IPS DF 6.9 (cell line): ENCODE results near the gene PANX1.

ENCODE experiments used
- DNase-seq: peaks from one replicate; pipeline ENCODE4 v3.0.0-alpha.2; 2013; ENCODE audit warnings: low read depth, low spot score
- H3K27ac ChIP-seq: one replicate; pipeline ENCODE4 v1.5.1; 2013; ENCODE audit warnings: low read length, control low read depth
- H3K27me3 ChIP-seq: 2 replicates; pipeline ENCODE4 v1.6.1; 2013; ENCODE audit warnings: mild to moderate bottlenecking, low read length; ENCODE audit not compliant: control insufficient read depth, insufficient read depth
- H3K36me3 ChIP-seq: 2 replicates; pipeline ENCODE4 v1.6.1; 2013; ENCODE audit warnings: low read length; ENCODE audit not compliant: control insufficient read depth, insufficient read depth
- H3K4me1 ChIP-seq: 2 replicates; pipeline ENCODE4 v1.6.1; 2013; ENCODE audit warnings: low read length; ENCODE audit not compliant: control insufficient read depth, insufficient read depth
- H3K4me3 ChIP-seq: 2 replicates; pipeline ENCODE4 v1.5.1; 2013; ENCODE audit warnings: mild to moderate bottlenecking, low read length
- H3K9me3 ChIP-seq: 2 replicates; pipeline ENCODE4 v1.6.1; 2013; ENCODE audit warnings: low read length, inconsistent platforms; ENCODE audit not compliant: control insufficient read depth, insufficient read depth
- WGBS: extraction: QIAGEN DNeasy Blood & Tissue Kit; methylation state at CpG from one replicate; pipeline ENCODE4 v1.1.7; 2013; ENCODE audit warnings: mixed read lengths, missing lambda C conversion rate; ENCODE audit not compliant: insufficient read length, insufficient coverage; 5-methylcytosine and 5-hydroxymethylcytosine counted together

PANX1 gene

GRCh38 chr11:94169516-94169915 lies 40.9 kb downstream of the PANX1 start:
- Histone ChIP-seq H3K27me3 (no peaks in the 10 kb centered on the region), H3K36me3 (no peaks in the 10 kb centered on the region), H3K4me3 (no peak overlapping the region), H3K9me3 (no peaks in the 10 kb centered on the region), H3K4me1 (peaks cover 3% of the 10 kb centered on the region; the same call in 1 of the 2 replicates), H3K27ac (no peak overlapping the region)
- no peak for DNase-seq
- no CpG with 5 or more reads among the region's 4 CpGs for WGBS

- Histone ChIP-seq H3K36me3 (no peaks in the 10 kb centered on the region), H3K4me1 (peaks cover 3% of the 10 kb centered on the region; the same call in 1 of the 2 replicates), H3K27me3 (no peaks in the 10 kb centered on the region), H3K9me3 (no peaks in the 10 kb centered on the region), H3K4me3 (no peak overlapping the region), H3K27ac (no peak overlapping the region)
- DNase-seq: no peak
- no CpG with 5 or more reads among the region's 8 CpGs for WGBS
Observed at GRCh38 chr11:94169930-94170545, 41.4 kb downstream of the PANX1 start.

GRCh38 chr11:94170953-94171352 lies 42.3 kb downstream of the PANX1 start:
- Histone ChIP-seq H3K36me3 (no peaks in the 10 kb centered on the region), H3K27ac (no peak overlapping the region), H3K4me3 (no peak overlapping the region), H3K9me3 (no peaks in the 10 kb centered on the region), H3K4me1 (peaks cover 3% of the 10 kb centered on the region; the same call in 1 of the 2 replicates), H3K27me3 (no peaks in the 10 kb centered on the region)
- DNase-seq: no peak

- no peak overlapping the region for H3K4me3 ChIP-seq
- H3K27ac ChIP-seq: no peak overlapping the region
- no peaks in the 10 kb centered on the region for H3K36me3 ChIP-seq
- H3K4me1 ChIP-seq: peaks cover 1% of the 10 kb centered on the region; the same call in 1 of the 2 replicates
- peak; percentile 54 for DNase-seq
- H3K9me3 ChIP-seq: no peaks in the 10 kb centered on the region
- H3K27me3 ChIP-seq: no peaks in the 10 kb centered on the region
- no CpG with 5 or more reads among the region's 8 CpGs for WGBS
Observed at GRCh38 chr11:94171693-94172440, 43.2 kb downstream of the PANX1 start.

GRCh38 chr11:94175535-94175934 lies 46.9 kb downstream of the PANX1 start:
- DNase-seq: no peak
- Histone ChIP-seq H3K4me3 (no peak overlapping the region), H3K27ac (no peak overlapping the region), H3K9me3 (no peaks in the 10 kb centered on the region), H3K27me3 (no peaks in the 10 kb centered on the region), H3K4me1 (0 out of 2 replicates have a peak, but pooled peaks cover 1% of the 10 kb centered on the region), H3K36me3 (peaks cover 9% of the 10 kb centered on the region; the same call in 1 of the 2 replicates)
- whole genome bisulfite sequencing: no CpG with 5 or more reads among the region's 2 CpGs

- DNase-seq: no peak
Observed at GRCh38 chr11:94178331-94178730, 49.7 kb downstream of the PANX1 start.

GRCh38 chr11:94179696-94180095 lies 51.1 kb downstream of the PANX1 start:
- Histone ChIP-seq H3K27ac (no peak overlapping the region), H3K4me3 (no peak overlapping the region), H3K4me1 (no peaks in the 10 kb centered on the region), H3K9me3 (no peaks in the 10 kb centered on the region), H3K27me3 (no peaks in the 10 kb centered on the region), H3K36me3 (peaks cover 15% of the 10 kb centered on the region; the same call in 1 of the 2 replicates)
- no CpG with 5 or more reads among the region's 12 CpGs for WGBS
- no peak for DNase-seq

More at GRCh38 chr11:94178331-94178730, 49.7 kb downstream of the PANX1 start:
- Histone ChIP-seq H3K4me1 (0 out of 2 replicates have a peak, but pooled peaks cover 1% of the 10 kb centered on the region), H3K36me3 (peaks cover 15% of the 10 kb centered on the region; the same call in 1 of the 2 replicates), H3K9me3 (no peaks in the 10 kb centered on the region), H3K4me3 (no peak overlapping the region), H3K27ac (no peak overlapping the region), H3K27me3 (no peaks in the 10 kb centered on the region)
- no CpG with 5 or more reads among the region's 11 CpGs for WGBS

- no CpG with 5 or more reads among the region's 5 CpGs for WGBS
- no peaks in the 10 kb centered on the region for H3K27me3 ChIP-seq
- peaks cover 15% of the 10 kb centered on the region; the same call in 1 of the 2 replicates for H3K36me3 ChIP-seq
- no peaks in the 10 kb centered on the region for H3K4me1 ChIP-seq
- no peak overlapping the region for H3K27ac ChIP-seq
- H3K4me3 ChIP-seq: no peak overlapping the region
- no peak for DNase-seq
- H3K9me3 ChIP-seq: no peaks in the 10 kb centered on the region
Observed at GRCh38 chr11:94181526-94181925, 52.9 kb downstream of the PANX1 start.

- Histone ChIP-seq H3K4me1 (no peaks in the 10 kb centered on the region), H3K27ac (no peak overlapping the region), H3K4me3 (no peak overlapping the region), H3K36me3 (peaks cover 15% of the 10 kb centered on the region; the same call in 1 of the 2 replicates), H3K9me3 (no peaks in the 10 kb centered on the region), H3K27me3 (no peaks in the 10 kb centered on the region)
- no peak for DNase-seq
- no CpG with 5 or more reads among the region's 2 CpGs for WGBS
Observed at GRCh38 chr11:94181943-94182342, 53.3 kb downstream of the PANX1 start.

GRCh38 chr11:94183251-94183885 lies 54.7 kb downstream of the PANX1 start:
- H3K27me3 ChIP-seq: no peaks in the 10 kb centered on the region
- peaks cover 13% of the 10 kb centered on the region; the same call in 1 of the 2 replicates for H3K36me3 ChIP-seq
- WGBS: no CpG with 5 or more reads among the region's 8 CpGs
- no peaks in the 10 kb centered on the region for H3K9me3 ChIP-seq
- DNase-seq: no peak
- no peak overlapping the region for H3K4me3 ChIP-seq
- no peaks in the 10 kb centered on the region for H3K4me1 ChIP-seq
- no peak overlapping the region for H3K27ac ChIP-seq
